ENCODE data around the gene FAM118B.

FAM118B gene

DNA sequence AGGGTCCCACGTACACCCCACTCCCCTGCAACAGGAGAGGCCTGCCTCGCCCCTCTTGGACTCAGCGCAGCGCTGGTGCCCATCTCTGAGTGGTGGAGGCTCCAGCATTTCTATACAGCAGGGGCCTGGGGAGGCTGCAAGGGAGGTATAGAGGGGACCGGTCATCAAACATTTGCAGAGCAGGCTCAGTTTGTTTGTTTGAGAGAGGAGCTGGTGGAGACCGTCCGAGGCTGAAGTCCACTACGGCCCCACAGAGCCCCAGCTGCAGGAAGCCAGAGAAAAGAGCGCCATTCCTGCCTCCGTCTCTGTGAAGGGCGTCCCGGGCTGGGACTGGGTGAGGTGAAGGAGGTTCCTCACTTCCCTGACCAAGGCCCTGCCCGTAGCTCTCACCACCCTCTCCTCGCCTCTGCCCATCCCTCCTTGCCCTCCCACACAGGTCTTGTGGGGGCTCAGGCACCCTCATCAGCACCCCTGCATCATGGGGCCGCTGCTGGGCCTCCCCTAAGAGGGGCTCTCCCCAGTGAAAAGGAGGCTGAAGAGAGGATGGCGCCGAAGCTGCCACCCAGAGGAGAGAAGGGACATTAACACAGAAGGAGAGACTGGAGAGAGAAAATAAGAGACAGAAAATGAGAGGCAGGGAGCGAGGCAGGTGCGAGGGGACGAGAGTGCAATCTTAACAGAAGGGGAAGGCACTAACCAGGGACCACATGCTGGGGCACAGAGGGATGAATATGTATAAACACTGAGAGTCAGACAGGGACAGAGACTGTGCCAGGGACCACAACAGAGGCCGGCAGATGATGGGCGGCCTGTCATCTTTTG, 24.7 kb upstream of the FAM118B start:
- TF ChIP-seq, protein P1, sequence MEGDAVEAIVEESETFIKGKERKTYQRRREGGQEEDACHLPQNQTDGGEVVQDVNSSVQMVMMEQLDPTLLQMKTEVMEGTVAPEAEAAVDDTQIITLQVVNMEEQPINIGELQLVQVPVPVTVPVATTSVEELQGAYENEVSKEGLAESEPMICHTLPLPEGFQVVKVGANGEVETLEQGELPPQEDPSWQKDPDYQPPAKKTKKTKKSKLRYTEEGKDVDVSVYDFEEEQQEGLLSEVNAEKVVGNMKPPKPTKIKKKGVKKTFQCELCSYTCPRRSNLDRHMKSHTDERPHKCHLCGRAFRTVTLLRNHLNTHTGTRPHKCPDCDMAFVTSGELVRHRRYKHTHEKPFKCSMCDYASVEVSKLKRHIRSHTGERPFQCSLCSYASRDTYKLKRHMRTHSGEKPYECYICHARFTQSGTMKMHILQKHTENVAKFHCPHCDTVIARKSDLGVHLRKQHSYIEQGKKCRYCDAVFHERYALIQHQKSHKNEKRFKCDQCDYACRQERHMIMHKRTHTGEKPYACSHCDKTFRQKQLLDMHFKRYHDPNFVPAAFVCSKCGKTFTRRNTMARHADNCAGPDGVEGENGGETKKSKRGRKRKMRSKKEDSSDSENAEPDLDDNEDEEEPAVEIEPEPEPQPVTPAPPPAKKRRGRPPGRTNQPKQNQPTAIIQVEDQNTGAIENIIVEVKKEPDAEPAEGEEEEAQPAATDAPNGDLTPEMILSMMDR (IDR thresholded peaks at IDR 0.05; ENCODE audit: low read depth, low read length): no peak

DNA sequence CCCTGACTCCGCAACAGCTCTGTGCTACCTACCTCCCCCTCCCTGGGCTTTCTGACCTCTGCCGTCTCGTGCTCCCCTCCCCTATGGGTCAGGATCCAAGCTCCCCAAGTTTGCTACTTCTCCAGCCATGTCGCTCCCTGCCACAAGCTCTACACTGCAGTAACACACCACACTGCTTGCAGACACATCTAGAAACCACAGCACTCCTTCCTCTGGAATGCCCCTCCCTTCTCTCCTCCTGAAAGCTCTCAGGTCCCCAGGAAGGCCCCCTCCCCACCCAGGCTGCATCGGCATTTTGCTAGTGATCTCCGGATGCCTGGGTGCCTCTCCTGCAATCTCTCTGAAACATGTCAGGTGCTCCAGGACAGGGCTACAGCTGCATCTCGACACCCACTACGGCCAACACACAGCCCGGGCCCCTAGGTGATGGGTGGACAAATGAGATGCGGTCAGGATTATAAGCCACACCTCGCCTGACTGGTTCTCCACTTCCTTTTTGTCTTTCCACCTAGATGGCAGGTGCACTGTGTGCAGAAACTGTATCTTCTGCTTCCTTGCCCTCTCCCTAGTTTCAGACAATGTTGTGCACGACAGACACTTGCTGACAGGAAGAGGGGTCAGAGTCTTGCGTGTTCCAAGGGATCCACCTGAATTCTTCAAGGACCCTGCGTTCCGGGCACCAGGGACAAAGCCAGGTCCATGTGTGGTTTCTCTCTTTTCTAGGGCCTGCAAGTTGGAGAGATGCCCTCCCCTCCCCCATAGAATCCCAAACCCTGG, 23.1 kb upstream of the FAM118B start:
- TF ChIP-seq, protein P1 (IDR thresholded peaks at IDR 0.05; ENCODE audit: low read depth, low read length): no peak
- H3K4me3 ChIP-seq (ENCODE audit: low read depth, low read length): no peak overlapping the region

More for the DNA sequence above, 24.7 kb upstream of the FAM118B start:
- no peak overlapping the region for H3K4me3 ChIP-seq (ENCODE audit: low read depth, low read length)

DNA sequence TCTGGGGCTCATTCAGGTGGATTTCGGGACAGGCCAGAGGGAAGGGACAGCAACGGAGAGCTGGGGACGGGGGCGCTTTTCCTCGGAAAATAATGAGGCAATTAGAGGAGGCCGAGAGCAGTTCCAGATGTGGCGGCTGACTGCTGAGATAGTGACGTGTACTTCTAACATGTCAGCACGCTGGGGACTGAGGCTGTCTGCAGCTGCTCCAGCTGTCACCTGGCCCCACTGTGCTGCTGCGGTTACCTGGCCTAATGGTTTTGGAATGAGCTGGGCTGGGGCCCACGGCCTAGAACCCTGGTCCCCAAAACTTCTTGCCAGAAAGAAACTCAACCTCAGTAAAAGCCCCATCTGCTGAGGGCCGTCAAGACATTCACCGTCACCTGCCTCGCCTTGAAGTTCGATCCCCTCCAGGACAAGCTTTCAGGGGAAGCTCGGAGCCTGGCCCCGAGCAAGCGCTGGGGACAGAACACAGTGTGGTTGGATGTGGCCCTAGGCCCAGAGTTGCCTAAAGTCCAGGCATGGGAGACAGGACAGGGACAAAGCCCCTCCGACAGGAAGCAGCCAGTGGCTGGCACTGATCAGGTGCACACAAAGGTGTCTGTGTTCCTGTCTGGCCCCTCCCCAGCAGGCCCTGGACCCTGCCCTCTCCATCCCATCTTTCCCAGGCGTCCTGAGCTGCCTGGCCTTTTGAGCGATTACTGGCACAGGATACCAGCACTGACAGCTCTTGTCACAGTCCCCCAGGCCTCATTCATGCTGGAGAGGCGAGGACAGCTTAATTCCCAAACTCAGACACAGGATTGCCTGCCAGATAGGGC, 22.3 kb upstream of the FAM118B start:
- no peak overlapping the region for H3K4me3 ChIP-seq (ENCODE audit: low read depth, low read length)

DNA sequence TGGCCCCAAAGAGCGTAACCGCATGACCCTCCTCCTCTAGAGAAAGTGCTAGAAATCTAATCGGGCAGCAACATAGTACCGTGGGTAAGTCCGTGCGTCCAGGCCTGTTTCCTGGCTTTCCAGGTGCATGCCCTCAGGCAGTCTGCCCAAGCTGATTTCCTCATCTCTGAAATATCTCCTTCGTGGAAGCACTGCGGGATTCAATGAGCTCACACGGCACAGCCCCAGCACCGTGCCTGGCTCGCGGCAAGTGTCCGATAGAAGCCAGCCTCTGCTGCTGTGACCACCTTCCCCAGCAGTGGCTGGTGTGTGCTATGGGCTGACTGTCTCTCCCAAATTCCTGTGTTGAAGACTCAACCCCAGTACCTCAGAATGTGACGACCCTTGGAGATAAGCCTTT, 20.8 kb upstream of the FAM118B start:
- TF ChIP-seq, protein P1 (IDR thresholded peaks at IDR 0.05; ENCODE audit: low read depth, low read length): no peak
- no peak overlapping the region for H3K4me3 ChIP-seq (ENCODE audit: low read depth, low read length)

More for the DNA sequence above, 22.3 kb upstream of the FAM118B start:
- TF ChIP-seq, protein P1 (IDR thresholded peaks at IDR 0.05; ENCODE audit: low read depth, low read length): no peak

DNA sequence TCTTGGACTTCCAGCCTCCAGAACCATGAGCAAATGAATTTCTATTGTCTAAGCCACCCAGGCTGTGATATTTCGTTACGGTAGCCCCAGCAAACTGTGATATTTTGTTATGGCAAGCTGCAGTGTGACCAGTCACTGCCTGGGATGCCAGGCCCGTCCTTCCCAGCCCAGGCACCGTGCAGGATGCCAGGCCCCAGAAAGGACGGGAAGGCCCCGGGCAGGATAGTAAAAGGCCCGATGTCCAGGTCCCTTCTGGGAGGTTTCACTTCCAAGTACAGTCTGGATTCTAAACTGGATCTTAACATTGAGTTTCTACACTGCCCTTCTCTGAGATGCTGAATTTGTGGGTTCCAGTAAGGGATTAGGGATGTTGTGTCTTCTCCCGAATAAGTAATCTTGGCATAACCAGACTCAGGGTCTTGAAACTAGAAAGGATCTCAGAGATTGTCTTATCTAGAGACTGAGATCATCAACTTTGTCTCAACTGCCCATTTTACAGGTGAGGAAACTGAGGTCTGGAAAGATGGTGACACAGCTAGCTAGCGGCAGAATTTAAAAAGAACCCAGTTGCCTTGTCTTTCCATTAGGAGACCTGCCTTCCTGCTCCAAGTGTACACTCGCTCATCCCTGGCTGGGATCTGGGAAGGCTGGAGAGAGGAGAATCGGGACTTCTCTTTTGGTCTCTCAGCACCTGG, 20.1 kb upstream of the FAM118B start:
- TF ChIP-seq, protein P1 (IDR thresholded peaks at IDR 0.05; ENCODE audit: low read depth, low read length): no peak
- H3K4me3 ChIP-seq (ENCODE audit: low read depth, low read length): no peak overlapping the region

DNA sequence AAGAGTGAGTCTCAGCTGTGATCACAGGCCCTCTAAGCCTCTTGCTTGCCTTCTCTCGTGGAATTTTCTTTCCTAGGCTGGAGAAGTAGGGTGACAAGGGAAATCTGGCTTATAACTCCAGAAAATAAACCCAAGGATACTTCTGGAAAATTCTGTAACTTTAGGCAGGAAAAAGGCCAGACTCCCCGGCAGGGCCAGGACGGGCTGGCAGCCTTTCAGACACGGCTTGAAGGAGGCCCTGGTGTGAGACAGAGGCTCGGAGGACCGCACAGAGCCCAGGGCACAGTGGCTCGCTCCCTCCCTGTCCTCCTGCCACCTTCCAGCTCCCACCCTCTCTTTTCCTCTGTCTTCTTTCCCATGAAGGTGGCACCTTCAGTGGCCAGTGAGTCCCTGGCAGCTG, 19.2 kb upstream of the FAM118B start:
- TF ChIP-seq, protein P1 (IDR thresholded peaks at IDR 0.05; ENCODE audit: low read depth, low read length): no peak
- H3K4me3 ChIP-seq (ENCODE audit: low read depth, low read length): no peak overlapping the region
